GM04504 (cell line): ENCODE data around the gene ADAMTS1.
A peak's percentile ranks its signal among the peaks of the same experiment; 100 is the strongest.

Experiments used
- DNase-seq: peaks from one replicate; pipeline ENCODE4 v3.0.0-alpha.2; 2012; ENCODE audit warnings: low read depth

The ADAMTS1 gene

DNA sequence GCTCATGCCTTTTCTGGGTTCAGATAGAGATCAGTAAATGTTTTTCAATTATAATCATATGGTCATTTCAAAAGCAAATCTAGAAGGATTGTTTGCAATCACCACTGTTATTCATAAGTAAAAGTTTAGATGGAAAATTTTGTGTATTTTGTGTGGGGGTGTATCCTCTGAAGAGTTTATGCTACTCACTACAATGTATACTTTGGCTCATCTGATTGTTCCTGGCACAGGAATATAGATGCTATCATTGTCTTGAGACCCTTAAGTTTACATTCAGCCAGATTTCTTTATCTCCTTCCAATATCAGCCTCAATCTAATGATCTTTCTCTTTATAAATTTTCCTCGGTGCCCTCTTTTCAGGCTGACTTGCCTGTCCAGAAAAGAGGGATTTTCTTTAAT is 33.0 kb downstream of the ADAMTS1 start:
- DNase-seq: no peak

DNA sequence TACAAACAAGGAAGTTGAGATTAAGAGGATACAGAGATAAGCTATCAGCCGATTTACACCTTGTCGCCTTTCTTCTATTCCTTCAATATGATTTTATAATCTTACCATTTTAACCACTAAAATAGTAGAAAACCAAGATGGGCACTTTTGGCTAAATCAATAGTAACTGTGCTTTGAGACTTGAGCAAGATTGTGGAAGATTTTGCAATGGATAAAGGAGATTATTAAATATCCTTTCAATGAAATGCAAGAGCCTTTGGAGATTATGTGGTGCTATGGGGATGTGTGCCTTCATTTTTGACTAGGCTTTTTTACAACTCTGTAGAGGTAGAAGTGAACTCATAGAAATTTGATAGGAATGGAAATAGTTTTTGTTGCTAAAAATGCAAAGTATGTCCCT is 33.7 kb downstream of the ADAMTS1 start:
- DNase-seq: no peak

DNA sequence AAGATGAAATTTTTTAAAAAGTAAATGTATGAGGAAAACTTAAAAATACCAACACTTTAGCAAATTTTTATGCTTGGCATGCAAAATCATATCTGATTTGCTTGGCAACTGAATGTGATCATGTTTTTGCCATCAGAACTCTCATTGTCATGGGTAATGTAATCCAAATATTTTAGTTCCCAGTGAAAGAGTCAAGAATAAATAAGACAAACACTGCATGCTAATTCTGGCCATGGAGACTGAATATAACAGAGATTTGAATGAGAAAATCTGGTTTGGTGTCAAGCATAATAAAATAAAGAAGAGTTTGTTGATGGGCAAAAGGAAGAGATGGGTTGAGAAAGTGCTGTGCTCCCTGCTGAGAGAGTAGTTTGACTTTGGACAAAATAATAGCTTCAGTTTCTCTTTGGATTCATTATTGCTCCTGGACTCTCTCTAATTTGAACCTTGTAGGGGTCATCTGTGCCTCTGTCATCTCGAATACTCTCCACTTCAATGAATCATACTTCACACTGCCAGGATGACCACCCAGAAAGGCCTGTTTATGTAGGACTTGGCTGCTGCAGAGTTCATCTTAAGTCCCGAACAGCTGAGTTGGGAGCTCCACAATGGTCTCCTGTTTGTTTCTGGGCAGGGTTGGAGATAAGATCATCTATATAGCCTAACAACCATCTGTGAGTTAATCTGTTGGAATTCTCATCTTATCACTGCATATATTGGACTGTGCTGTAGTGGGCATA is 34.4 kb downstream of the ADAMTS1 start:
- DNase-seq: no peak

DNA sequence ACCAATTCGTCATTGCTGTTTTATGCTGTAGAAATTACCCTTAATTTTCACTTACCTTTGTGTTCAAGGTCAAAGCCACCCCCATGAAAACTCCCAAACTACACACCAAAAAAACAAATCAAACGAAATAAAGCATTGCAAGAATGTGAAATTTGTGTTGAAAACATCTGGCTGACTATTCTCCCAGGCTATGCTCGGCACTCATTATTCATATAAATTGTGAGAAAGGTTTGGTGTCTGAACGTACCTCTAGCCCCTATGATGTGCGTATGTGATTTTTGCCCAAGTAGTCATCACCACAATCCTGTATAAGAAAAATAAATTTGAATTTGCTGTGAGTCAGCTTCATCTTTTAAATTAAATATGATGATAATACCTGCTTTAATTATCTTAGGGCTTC is 34.9 kb downstream of the ADAMTS1 start:
- DNase-seq: no peak

DNA sequence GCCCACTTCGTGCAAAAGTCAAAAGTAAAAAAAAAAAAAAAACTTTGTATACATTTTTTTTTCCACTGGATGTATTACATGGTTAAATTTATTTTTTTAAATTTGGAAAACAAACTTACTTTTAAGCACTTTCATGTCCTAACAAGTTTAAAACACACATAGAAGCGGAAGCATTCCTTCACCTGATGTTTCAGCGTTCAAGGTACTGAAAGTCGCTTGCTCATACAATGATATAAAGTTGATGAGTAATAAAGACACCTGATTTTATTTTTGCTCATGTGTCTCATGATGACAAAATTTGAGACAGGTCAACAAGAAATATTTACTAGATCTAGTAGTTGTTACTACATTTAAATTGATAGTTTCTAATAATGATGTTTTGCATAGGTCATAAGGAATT is 35.5 kb downstream of the ADAMTS1 start:
- no peak for DNase-seq

DNA sequence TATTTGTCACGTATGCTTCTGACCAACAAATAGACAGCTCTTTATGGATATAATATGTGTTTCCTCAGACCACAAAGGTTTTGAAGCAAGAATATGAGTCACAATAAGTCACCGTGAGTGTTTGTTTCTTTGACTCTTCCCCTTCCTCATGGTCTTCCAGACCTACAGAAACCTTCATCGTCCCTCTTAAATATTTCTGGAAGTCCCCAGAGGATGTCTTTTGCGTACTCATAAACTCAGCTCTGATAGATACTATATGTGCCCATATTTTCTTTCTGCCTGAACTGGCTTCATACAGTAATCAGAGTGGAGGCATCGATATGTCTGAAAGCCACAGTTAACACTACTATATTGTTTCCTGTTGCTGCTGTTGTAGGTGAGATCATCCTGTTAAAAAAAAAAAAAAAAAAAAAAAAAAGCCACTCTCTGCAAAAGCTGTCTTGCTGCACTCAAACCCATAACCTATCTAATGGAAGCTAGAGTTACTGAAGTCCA is 38.4 kb downstream of the ADAMTS1 start:
- DNase-seq: no peak

DNA sequence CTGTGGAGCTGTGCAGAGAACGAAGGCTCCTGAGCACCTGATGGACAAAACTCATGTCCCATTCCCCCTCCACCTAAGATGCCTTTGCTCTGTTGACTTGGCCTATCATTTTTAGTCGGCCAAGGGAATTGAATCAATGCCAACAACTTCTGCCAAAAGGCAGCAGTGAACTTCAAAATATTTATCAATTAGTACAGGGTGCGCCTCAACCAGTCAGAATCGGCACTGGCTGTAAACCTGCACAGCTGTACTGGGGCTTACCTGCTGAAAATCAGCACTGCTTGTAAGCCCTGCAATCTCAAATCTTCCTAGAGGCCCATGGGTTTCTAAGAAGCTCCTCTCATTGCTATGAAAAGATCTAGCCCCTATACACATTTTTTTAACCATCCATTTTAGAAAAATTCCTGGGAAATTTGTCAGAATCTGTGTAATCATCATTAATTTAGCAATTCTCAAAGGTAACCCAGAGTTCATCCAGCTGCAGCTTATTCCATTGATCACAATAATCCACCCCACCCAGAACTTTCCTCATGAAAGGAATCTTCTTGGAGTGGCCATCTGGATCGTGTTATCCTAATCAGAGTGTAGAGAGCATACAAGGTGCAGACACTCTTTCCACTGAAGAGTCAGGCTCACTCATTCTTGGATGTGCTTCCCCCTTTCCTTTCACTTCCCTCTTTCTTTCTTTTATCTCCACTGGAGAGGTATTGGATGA is 40.2 kb downstream of the ADAMTS1 start:
- no peak for DNase-seq

DNA sequence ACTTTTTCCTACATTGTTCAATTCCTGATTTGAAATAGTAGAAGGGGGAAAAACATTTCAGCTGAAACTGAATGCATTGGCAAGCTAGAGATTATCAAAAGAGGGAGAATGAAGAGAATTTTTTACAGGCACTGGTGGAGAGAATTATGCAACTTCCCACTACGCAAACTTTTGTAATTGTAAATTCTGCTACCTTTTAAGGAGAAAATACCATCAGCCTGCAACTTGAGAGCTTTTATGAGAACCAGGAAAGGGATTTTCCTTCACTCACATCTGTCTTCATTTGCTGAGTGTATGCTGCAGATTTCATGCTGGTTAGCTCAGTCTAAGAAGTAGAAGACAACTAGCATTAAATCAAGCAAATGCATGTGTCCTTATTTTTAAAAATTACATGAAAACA is 43.7 kb downstream of the ADAMTS1 start:
- DNase-seq: peak; percentile 80

DNA sequence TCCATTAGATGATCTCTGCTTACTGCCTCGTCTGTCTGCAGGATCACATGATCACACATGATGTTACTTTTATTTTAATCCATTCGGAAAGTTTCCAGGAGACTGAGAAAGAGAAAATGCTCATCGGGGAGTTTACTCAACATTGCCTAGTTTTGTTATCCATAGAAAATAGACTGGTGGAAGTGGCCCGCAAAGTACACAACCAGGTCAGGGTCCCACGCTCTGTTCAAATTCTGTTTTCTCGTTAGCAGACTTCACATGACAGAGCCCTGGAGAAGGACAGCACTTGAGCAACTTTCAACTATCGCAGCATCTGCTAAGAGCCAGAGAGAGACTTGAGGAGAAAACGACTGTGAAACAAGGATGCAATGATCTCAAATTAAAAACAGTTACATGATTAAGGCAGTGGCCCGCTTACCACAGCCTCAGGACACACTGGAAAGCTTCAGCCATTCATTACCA is 44.2 kb downstream of the ADAMTS1 start:
- DNase-seq: peak; percentile 48

DNA sequence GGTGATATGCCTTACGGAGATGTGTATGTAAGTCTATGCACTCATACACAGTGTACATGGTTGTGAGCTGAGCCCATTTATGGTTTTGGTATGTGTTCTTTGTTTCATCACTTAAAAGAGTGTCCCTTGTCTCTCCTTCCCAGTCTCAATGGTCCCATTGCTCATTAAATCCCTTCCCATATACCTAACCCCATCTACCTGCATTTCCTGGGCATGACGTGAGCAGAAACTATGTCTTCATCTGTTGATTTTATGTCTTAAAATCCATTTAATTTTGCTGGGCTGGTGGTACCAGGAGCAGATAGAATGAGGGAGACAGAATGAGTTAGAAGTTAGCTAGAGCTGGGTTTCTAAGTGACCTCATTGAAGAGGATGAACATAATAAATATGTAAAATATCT is 44.8 kb downstream of the ADAMTS1 start:
- DNase-seq: no peak

DNA sequence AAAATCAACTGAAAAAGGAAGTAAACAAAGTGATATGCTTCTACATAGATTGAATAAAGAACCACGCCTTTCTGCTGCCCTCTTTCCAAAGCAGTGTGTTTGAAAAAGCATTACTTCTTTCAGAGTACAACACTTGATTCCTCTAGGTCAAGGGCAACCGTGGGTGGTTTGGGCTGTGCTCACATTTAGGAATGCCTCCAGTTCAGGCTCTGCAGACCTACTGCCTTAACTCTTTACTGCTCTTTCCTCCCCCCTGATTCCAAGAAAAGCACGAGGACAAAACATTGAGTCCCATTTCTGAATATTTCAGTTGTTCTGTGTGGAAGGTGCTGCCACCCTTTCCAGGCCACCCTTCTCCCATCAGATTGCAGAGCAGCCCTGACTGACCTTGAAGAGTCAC is 45.2 kb downstream of the ADAMTS1 start:
- no peak for DNase-seq

DNA sequence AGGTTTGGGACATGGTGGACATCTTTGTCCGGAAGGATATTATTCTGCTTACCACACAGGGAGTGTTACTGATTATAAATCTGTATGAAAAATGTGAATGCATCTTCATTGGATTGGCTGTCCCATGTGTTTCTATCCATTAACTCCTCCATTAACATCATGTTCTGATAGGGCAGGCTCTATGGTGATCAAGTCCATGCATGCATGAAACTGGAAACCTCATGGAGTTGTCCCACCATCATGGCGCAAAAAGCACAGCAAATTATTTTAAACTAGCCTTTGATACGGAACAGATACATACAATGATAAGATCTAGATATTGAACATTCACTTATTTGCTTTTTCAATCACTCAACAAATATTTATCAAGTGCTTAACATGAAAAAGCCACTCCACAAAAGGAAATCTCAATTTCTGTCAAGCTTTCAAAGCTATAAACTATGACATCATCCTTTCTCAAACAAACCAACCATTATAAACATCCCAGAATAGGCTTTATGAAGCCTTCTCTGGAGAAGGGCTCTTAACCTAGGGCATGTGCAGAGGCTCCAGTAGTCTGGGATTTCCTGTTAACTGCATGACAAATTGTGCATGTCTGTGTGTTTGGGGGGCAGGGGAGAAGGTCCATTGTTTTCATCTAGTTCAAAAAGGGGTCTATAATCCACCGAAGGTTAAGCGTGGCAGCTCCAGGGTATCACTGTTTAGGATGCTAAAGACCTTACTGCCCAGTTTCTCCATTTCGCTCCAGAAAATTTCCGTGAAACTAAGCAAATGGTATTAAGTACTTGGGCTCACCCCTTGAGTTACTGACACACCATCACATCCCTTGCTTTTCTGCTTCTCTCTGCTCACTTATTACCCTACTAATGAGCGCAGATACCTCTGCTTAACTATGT is 46.1 kb downstream of the ADAMTS1 start:
- no peak for DNase-seq

DNA sequence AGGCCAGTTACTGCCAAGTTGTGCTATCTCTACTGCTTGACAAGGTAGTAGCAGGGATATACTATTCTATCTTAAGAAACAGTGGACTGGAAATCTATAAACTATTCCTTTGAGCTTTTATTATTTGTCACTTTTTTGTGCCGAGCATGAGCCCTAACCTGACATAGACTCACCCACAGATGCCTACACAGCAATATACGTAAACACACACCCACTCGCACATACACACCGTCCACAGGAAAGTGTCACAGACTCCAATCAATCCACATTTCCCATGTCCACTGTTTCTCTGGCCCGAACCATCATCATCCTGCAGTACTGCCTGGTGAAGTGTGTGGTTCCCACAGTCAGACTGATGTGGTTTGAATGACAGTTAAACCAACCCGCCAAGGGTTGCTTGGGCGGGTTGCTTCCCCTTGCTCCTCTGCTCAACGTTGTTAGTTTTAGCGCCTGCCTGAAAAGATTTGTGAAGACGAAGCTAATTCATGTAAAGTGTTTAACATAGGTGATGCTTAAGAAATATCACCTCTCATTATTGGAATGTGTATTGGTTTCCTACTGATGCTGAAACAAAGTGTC is 47.2 kb downstream of the ADAMTS1 start:
- no peak for DNase-seq

DNA sequence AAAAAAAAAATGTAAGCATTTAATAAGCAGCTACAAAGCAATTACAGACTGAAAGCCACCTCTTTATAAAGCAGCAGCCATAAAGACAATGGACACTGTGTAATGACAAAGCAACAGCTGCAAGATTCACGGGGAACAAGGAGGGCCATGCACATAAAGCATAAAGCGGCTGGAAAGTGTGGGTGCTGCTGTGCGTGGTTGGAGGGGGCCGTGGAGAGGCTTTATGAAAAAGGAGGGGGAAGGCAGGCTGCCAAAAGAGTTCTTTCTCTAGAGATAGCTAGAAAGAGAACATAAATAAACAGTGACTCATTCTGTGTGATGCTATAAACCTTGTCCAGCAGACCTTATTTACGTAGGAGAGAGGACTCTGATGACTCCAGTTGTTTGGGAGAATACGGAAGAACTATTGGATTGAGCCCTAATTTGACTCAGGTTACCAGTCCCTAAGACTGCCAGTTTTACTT is 49.3 kb downstream of the ADAMTS1 start:
- peak; percentile 61 for DNase-seq

DNA sequence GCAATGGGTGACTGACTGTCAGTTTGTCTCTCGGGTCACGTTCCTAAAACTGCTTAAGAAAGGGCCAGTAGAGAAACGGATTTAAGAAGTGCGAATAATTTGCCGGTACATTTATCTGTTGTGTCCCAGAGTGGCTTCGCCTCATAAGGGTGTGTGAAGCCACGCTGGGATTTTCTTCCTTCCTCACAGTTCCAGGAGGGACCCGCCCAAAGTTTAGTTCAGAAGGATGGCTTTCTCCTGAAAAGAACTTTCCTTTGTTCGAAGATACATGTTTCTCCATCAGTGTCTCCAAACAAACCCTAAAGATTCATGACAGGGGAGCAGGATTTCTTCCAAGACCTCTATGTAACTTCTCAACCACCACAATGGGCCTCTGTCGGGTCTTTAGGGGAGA is 49.8 kb downstream of the ADAMTS1 start:
- DNase-seq: no peak

DNA sequence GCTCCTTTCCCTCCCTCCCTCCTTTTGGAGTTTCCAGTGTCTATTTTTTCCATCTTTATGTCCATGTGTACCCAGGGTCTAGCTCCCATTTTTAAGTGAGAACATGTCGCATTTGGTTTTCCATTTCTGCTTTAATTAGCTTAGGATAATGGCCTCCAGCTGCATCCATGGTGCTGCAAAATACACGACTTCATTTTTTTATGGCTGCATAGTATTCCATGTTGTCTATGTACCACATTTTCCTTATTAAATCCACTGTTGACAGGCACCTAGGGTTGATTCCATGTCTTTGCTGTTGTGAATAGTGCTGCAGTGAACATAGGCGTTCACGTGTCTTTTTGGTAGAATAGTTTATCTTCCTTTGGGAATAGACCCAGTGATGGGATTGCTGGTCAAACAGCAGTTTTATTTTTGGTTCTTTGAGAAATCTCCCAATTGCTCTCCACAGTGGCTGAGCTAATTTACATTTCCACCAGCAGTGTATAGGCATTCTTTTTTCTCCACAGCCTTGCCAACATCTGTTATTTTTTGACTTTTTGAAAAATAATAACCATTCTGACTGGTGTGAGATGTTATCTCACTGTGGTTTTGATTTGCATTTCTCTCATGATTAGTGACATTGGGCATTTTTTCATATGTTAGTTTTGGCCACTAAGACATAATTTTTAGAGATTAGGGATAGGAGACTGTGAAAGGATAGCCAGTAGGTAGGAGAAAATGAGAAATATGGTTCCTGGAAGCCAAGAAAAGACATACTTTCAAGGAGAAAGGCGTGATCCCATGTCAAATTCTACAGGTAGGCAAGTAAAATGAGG is 50.4 kb downstream of the ADAMTS1 start:
- DNase-seq: no peak

DNA sequence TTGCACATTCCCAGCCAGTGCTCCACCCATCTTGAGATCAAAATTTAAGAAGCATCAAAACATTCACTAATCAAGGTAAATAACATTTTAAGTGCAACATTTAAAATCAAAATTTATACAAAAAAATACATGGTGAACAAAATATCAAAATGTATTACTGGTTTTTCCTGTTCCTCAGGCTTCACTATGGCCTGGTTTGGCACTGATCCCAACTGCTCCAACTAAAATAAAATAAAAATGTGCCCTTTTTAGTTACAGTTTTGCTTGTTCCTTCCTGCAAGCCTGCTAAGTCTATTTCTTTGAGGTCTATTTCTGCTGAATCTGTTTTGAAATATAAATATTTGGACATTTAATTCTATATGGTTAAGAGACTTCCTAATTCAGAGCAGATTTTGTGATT is 54.9 kb downstream of the ADAMTS1 start:
- DNase-seq: no peak

DNA sequence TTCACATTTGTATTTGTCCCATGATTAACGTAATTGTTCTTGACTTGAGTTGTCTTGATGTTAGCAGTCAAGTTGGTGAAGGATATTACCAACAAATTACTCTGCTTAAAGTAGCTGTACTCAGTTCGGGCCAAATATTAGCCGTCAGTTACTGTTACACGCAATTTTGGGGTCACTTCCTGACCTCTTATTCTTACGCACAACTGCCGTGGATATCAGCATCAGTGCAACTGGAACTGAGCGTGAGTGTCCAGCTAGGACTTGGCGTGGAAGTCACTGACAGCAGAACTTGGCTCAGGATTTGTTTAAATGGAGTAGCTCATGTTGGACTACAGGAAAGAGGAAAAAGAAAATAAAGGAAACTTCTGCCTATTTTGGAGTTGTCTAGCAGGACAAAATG is 56.4 kb downstream of the ADAMTS1 start:
- DNase-seq: no peak
